HCT116 (cell line): ENCODE results near the gene USP36. TPM values are rescaled to one million over a fixed set of nuclear protein-coding genes. Genes with fewer than 3 reads are reported as not detected.

Experiments used
- ATAC-seq: fragments of 200-7000 bp; cut with Tn5 transposase; 2 replicates; pipeline ENCODE4 v1.9.1; 2020; ENCODE audit warnings: mild to moderate bottlenecking, moderate library complexity
- BruUV-seq: library from RNA; stranded (reverse); fragments of 400-500 nt; replicated peaks from 2 replicates; lab custom pipeline; 2021; lab: Mats Ljungman, UMichigan
- CTCF ChIA-PET: fragments of 300-600 bp; sonication (Branson Sonifier 250); formaldehyde crosslinking; loops from one replicate; lab custom pipeline; 2021; ENCODE audit warnings: antibody characterized with exemption; lab: Charles Lee
- POLR2A ChIA-PET: fragments of 300-600, 350-600 bp; sonication (Branson Sonifier 250); formaldehyde crosslinking; loops from one replicate; lab custom pipeline; 2021; ENCODE audit warnings: antibody characterized with exemption; lab: Charles Lee
- RAD21 ChIA-PET, 2 experiments: fragments of 300-600 bp; sonication (Branson Sonifier 250); formaldehyde crosslinking; loops; one replicate each; lab custom pipeline; 2023; ENCODE audit warnings: low total read pairs in 2 of 2; ENCODE audit not compliant: uncharacterized antibody in 2 of 2, unreplicated experiment in 2 of 2, low non-redundant PET in 1 of 2; lab: Charles Lee
- DNase-seq: peaks from one replicate; pipeline ENCODE4 v3.0.0-alpha.2; 2010; ENCODE audit warnings: low read depth, low spot score
- H2AFZ ChIP-seq: fragments of 200-600 bp; shearing (Covaris generic), sonication (generic); 2 replicates; pipeline ENCODE4 v1.6.1; 2017; ENCODE audit warnings: low read depth, mixed run types, mixed read lengths, antibody characterized with exemption, low read length; ENCODE audit not compliant: poor library complexity, severe bottlenecking
- H3K27ac ChIP-seq: 2 replicates; pipeline ENCODE4 v1.5.1; 2012; ENCODE audit warnings: low read depth, low read length
- H3K27me3 ChIP-seq: fragments of 200-600 bp; sonication (generic); 2 replicates; pipeline ENCODE4 v1.6.1; 2016; ENCODE audit warnings: mixed run types, low read length, mixed read lengths; ENCODE audit not compliant: insufficient read depth
- H3K36me3 ChIP-seq, 2 experiments: fragments of 200-500 bp in 1 of 2; fragments of 200-600 bp in 1 of 2; sonication (Bioruptor generic) in 1 of 2; sonication (generic) in 1 of 2; 2 replicates each; pipeline versions ENCODE4 v1.5.1 to v1.6.1; 2014 to 2016; ENCODE audit warnings: low read length in 2 of 2, inconsistent platforms in 1 of 2, mixed read lengths in 1 of 2, mixed run types in 1 of 2; ENCODE audit not compliant: insufficient read depth in 2 of 2, control insufficient read depth in 1 of 2
- H3K4me1 ChIP-seq, 2 experiments: fragments of 200-600 bp in 1 of 2; sonication (generic) in 1 of 2; 2 replicates each; pipeline versions ENCODE4 v1.5.1 to v1.6.1; 2012 to 2017; ENCODE audit warnings: low read length in 2 of 2, inconsistent platforms in 1 of 2, mild to moderate bottlenecking in 1 of 2, mixed read lengths in 1 of 2, mixed run types in 1 of 2, moderate library complexity in 1 of 2; ENCODE audit not compliant: insufficient read depth in 2 of 2, control insufficient read depth in 1 of 2
- H3K4me2 ChIP-seq: fragments of 200-600 bp; sonication (generic); 2 replicates; pipeline ENCODE4 v1.6.1; 2017; ENCODE audit warnings: mixed run types, low read length, mixed read lengths
- H3K4me3 ChIP-seq, 2 experiments: fragments of 200-600 bp in 1 of 2; sonication (generic) in 1 of 2; replicated peaks in 1 of 2; 2 replicates each; pipeline ENCODE4 v1.5.1; 2011 to 2016; ENCODE audit warnings: low read length in 2 of 2, control low read depth in 1 of 2, low read depth in 1 of 2, mild to moderate bottlenecking in 1 of 2, mixed read lengths in 1 of 2, mixed run types in 1 of 2
- H3K79me2 ChIP-seq: fragments of 200-600 bp; sonication (generic); 2 replicates; pipeline ENCODE4 v1.6.1; 2017; ENCODE audit warnings: mild to moderate bottlenecking, mixed run types, low read length, moderate library complexity, mixed read lengths; ENCODE audit not compliant: insufficient read depth
- H3K9ac ChIP-seq: fragments of 200-600 bp; sonication (generic); 2 replicates; pipeline ENCODE4 v1.6.1; 2016; ENCODE audit warnings: low read length, mixed read lengths
- H3K9me2 ChIP-seq: fragments of 200-600 bp; sonication (generic), shearing (Covaris generic); 2 replicates; pipeline ENCODE4 v1.6.1; 2017; ENCODE audit warnings: mixed run types, mild to moderate bottlenecking, moderate library complexity; ENCODE audit not compliant: insufficient read depth
- H3K9me3 ChIP-seq, 2 experiments: fragments of 200-500 bp in 1 of 2; fragments of 200-600 bp in 1 of 2; sonication (Bioruptor generic) in 1 of 2; sonication (generic) in 1 of 2; 2 replicates each; pipeline ENCODE4 v1.6.1; 2014 to 2017; ENCODE audit warnings: low read length in 2 of 2, mixed read lengths in 2 of 2, inconsistent platforms in 1 of 2, low read depth in 1 of 2, mild to moderate bottlenecking in 1 of 2, mixed run types in 1 of 2, moderate library complexity in 1 of 2; ENCODE audit not compliant: control insufficient read depth in 1 of 2, insufficient read depth in 1 of 2
- H4K20me1 ChIP-seq: fragments of 200-600 bp; sonication (generic), shearing (Covaris generic); 2 replicates; pipeline ENCODE4 v1.6.1; 2017; ENCODE audit warnings: mixed run types, mild to moderate bottlenecking, moderate library complexity; ENCODE audit not compliant: insufficient read depth
- CEBPB ChIP-seq: IDR thresholded peaks from 2 replicates; pipeline ENCODE4 v1.6.1; 2012; ENCODE audit warnings: low read depth
- EGR1 ChIP-seq: IDR thresholded peaks from 2 replicates; pipeline ENCODE4 v1.6.1; 2012; ENCODE audit warnings: low read depth
- ELF1 ChIP-seq: IDR thresholded peaks from 2 replicates; pipeline ENCODE4 v1.6.1; 2012; ENCODE audit warnings: low read depth, borderline replicate concordance
- EZH2 ChIP-seq: fragments of 200-600 bp; sonication (generic); IDR thresholded peaks from 2 replicates; pipeline ENCODE4 v1.6.1; 2017; ENCODE audit warnings: antibody characterized with exemption, mixed run types
- EZH2phosphoT487 ChIP-seq: fragments of 200-600 bp; IDR thresholded peaks from 2 replicates; pipeline ENCODE4 v1.6.1; 2018; ENCODE audit warnings: antibody characterized with exemption, borderline replicate concordance
- FOSL1 ChIP-seq: IDR thresholded peaks from 2 replicates; pipeline ENCODE4 v1.6.1; 2012; ENCODE audit warnings: low read depth
- JUND ChIP-seq: IDR thresholded peaks from 2 replicates; pipeline ENCODE4 v1.6.1; 2012
- POLR2A ChIP-seq: IDR thresholded peaks from 2 replicates; pipeline ENCODE4 v1.7.0; 2011; ENCODE audit warnings: borderline replicate concordance; ENCODE audit not compliant: insufficient read depth, insufficient read length; ENCODE audit errors: extremely low read depth
- POLR2AphosphoS5 ChIP-seq: IDR thresholded peaks from 2 replicates; pipeline ENCODE4 v1.6.1; 2011; ENCODE audit warnings: mild to moderate bottlenecking, low read depth, low read length, moderate library complexity
- RAD21 ChIP-seq: IDR thresholded peaks from 2 replicates; pipeline ENCODE4 v1.6.1; 2012; ENCODE audit warnings: low read depth, mild to moderate bottlenecking
- SP1 ChIP-seq: IDR thresholded peaks from 2 replicates; pipeline ENCODE4 v1.6.1; 2012; ENCODE audit warnings: low read depth
- SRF ChIP-seq: IDR thresholded peaks from 2 replicates; pipeline ENCODE4 v1.6.1; 2012; ENCODE audit warnings: low read depth
- YY1 ChIP-seq: IDR thresholded peaks from 2 replicates; pipeline ENCODE4 v1.6.1; 2011; ENCODE audit warnings: low read length, low read depth, moderate library complexity, mild to moderate bottlenecking; ENCODE audit not compliant: insufficient replicate concordance; ENCODE audit errors: extremely low read depth
- ZFX ChIP-seq: fragments of 450-650 bp; IDR thresholded peaks from 2 replicates; pipeline ENCODE4 v1.6.1; 2017
- ZNF274 ChIP-seq: fragments of 200-500 bp; sonication (Bioruptor generic); IDR thresholded peaks from 2 replicates; pipeline ENCODE4 v1.6.1; 2014; ENCODE audit warnings: mild to moderate bottlenecking, low read depth, low read length, inconsistent platforms
- intact Hi-C: fragments of 100-400 bp; cut with micrococcal nuclease; formaldehyde crosslinking; loops from 2 replicates; pipeline ENCODE4 v1.10.0; 2022
- total RNA-seq: library from RNA; stranded (reverse); gene quantifications from one replicate; pipeline ENCODE4 v1.2.1, GENCODE V29; 2021; ENCODE audit not compliant: unreplicated experiment
- TF ChIP-seq, protein P1 (sequence below), 3 experiments: fragments of 200-600 bp in 1 of 3; sonication (generic) in 1 of 3; IDR thresholded peaks in 2 of 3; conservative IDR thresholded peaks in 1 of 3; 2 replicates each; pipeline ENCODE4 v1.5.1; 2012 to 2017; ENCODE audit warnings: low read depth in 2 of 3, low read length in 2 of 3, antibody characterized with exemption in 1 of 3, borderline replicate concordance in 1 of 3, control low read depth in 1 of 3, mild to moderate bottlenecking in 1 of 3, mixed read lengths in 1 of 3, mixed run types in 1 of 3, moderate library complexity in 1 of 3; ENCODE audit not compliant: insufficient read depth in 1 of 3
- TF ChIP-seq, protein P2 (sequence below): IDR thresholded peaks from 2 replicates; pipeline ENCODE4 v1.6.1; 2012; ENCODE audit warnings: low read depth

The USP36 gene
- total RNA-seq, 1 experiment from 2014 or later, result 104 TPM

DNA sequence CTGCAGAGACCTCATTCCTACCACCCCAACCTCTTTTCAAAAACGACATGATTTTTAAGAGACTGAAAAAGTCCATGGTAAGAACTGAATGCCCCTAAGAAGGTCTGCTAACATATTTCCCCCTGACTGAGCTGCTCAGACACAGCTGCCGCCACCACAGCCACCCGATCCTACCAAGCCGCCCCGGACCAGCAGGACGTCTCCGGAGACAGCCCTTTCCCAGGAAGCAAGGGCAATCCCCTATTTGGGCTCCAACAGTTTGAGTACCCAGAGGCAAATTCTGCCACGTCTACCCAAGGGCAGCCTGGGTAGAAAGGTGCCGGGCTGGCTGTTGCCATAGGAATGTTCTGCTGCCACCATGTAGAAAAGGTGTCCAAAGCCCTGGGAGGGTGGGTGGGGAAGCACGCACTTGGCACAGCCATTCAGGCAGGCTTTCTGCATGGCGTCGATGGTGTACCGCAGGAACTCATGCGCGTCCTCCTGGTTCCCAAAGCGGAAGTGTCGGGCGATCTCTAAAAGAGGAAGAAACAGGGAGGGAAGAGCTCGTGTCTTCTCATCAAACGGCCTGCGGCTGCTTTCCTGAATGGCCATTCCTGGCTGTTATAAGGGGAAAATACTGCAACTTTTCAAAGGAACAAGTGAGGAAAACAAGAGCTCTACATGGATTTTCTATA, 13.6 kb downstream of the USP36 start:
- ChIA-PET POLR2A (no interaction called here), RAD21 (no interaction called here), CTCF (no interaction called here)
- Histone ChIP-seq H3K9me3 (no peaks in the 10 kb centered on the region), H3K4me2 (no peak overlapping the region), H2AFZ (no peak overlapping the region), H3K4me3 (no peak overlapping the region), H3K9me2 (no peaks in the 10 kb centered on the region), H3K27me3 (no peaks in the 10 kb centered on the region), H3K79me2 (peaks cover 91% of the 10 kb centered on the region), H3K4me1 (no peaks in the 10 kb centered on the region), H3K9ac (no peak overlapping the region), H3K36me3 (peaks cover 72 to 95% of the 10 kb centered on the region in 2 experiments), H3K27ac (no peak overlapping the region), H4K20me1 (peaks cover 20% of the 10 kb centered on the region; the same call in 1 of the 2 replicates)
- TF ChIP-seq SP1, result no peak
- TF ChIP-seq, protein P1, sequence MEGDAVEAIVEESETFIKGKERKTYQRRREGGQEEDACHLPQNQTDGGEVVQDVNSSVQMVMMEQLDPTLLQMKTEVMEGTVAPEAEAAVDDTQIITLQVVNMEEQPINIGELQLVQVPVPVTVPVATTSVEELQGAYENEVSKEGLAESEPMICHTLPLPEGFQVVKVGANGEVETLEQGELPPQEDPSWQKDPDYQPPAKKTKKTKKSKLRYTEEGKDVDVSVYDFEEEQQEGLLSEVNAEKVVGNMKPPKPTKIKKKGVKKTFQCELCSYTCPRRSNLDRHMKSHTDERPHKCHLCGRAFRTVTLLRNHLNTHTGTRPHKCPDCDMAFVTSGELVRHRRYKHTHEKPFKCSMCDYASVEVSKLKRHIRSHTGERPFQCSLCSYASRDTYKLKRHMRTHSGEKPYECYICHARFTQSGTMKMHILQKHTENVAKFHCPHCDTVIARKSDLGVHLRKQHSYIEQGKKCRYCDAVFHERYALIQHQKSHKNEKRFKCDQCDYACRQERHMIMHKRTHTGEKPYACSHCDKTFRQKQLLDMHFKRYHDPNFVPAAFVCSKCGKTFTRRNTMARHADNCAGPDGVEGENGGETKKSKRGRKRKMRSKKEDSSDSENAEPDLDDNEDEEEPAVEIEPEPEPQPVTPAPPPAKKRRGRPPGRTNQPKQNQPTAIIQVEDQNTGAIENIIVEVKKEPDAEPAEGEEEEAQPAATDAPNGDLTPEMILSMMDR (IDR thresholded peaks at IDR 0.05 in 2 of 3, conservative IDR thresholded peaks at IDR 0.05 in 1 of 3; ENCODE audit: borderline replicate concordance in 1 of 3, insufficient read depth in 1 of 3, low read depth in 2 of 3, low read length in 2 of 3), result no peak
- no peak for TF ChIP-seq CEBPB
- no peak for TF ChIP-seq RAD21
- TF ChIP-seq POLR2AphosphoS5, result no peak
- no peak for TF ChIP-seq ELF1
- TF ChIP-seq YY1, result no peak
- TF ChIP-seq EZH2phosphoT487, result no peak
- TF ChIP-seq, protein P2, sequence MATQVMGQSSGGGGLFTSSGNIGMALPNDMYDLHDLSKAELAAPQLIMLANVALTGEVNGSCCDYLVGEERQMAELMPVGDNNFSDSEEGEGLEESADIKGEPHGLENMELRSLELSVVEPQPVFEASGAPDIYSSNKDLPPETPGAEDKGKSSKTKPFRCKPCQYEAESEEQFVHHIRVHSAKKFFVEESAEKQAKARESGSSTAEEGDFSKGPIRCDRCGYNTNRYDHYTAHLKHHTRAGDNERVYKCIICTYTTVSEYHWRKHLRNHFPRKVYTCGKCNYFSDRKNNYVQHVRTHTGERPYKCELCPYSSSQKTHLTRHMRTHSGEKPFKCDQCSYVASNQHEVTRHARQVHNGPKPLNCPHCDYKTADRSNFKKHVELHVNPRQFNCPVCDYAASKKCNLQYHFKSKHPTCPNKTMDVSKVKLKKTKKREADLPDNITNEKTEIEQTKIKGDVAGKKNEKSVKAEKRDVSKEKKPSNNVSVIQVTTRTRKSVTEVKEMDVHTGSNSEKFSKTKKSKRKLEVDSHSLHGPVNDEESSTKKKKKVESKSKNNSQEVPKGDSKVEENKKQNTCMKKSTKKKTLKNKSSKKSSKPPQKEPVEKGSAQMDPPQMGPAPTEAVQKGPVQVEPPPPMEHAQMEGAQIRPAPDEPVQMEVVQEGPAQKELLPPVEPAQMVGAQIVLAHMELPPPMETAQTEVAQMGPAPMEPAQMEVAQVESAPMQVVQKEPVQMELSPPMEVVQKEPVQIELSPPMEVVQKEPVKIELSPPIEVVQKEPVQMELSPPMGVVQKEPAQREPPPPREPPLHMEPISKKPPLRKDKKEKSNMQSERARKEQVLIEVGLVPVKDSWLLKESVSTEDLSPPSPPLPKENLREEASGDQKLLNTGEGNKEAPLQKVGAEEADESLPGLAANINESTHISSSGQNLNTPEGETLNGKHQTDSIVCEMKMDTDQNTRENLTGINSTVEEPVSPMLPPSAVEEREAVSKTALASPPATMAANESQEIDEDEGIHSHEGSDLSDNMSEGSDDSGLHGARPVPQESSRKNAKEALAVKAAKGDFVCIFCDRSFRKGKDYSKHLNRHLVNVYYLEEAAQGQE, result no peak
- no peak for TF ChIP-seq FOSL1
- no peak for TF ChIP-seq POLR2A
- no peak for TF ChIP-seq EGR1
- TF ChIP-seq ZNF274, result no peak
- no peak for TF ChIP-seq EZH2
- no peak for TF ChIP-seq ZFX
- TF ChIP-seq JUND, result no peak
- TF ChIP-seq SRF, result no peak
- no TSS peak for BruUV-seq
- intact Hi-C loops, result no loop called here
- no peak for ATAC-seq
- no peak for DNase-seq
